Right lobe of liver (tissue), 6 donors: Measurements from ENCODE around the gene CAMTA1. TPM values are rescaled to one million over a fixed set of nuclear protein-coding genes. Genes with fewer than 3 reads are reported as not detected.

Source experiments
- ATAC-seq, 4 donors: fragments of 200-7000 bp; cut with Tn5 transposase; one replicate each; pipeline ENCODE4 v1.9.1; 2020; ENCODE audit warnings: mild to moderate bottlenecking in 4 of 4, moderate library complexity in 4 of 4
- DNase-seq, 3 donors: peaks; one replicate each; pipeline ENCODE4 v3.0.0-alpha.2; 2020
- H3K27ac ChIP-seq, 3 donors: fragments of 200-600 bp; one replicate each; pipeline ENCODE4 v1.8.0; 2022
- H3K27me3 ChIP-seq, 2 donors: fragments of 200-600 bp; one replicate each; pipeline ENCODE4 v1.8.0; 2022
- H3K36me3 ChIP-seq, 4 donors: fragments of 200-600 bp; sonication (generic) in 1 of 4; one replicate each; pipeline versions ENCODE4 v1.5.1 to v1.8.0; 2017 to 2022; ENCODE audit warnings: control low read depth in 1 of 4
- H3K4me1 ChIP-seq, 4 donors: fragments of 200-600 bp; sonication (generic) in 1 of 4; one replicate each; pipeline versions ENCODE4 v1.5.1 to v1.8.0; 2017 to 2022; ENCODE audit warnings: control low read depth in 1 of 4
- H3K4me3 ChIP-seq, 3 donors: fragments of 200-600 bp; one replicate each; pipeline ENCODE4 v1.8.0; 2022
- H3K9me3 ChIP-seq, 4 donors: fragments of 200-600 bp; sonication (generic) in 1 of 4; one replicate each; pipeline versions ENCODE4 v1.5.1 to v1.8.0; 2017 to 2022; ENCODE audit warnings: control low read depth in 1 of 4
- POLR2A ChIP-seq: fragments of 450-650 bp; IDR thresholded peaks from one replicate; pipeline ENCODE4 v1.6.1; 2017; ENCODE audit warnings: antibody characterized with exemption, mild to moderate bottlenecking
- WGBS: methylation state at CpG from one replicate; pipeline ENCODE4 v1.1.6; 2018; ENCODE audit warnings: low coverage, low lambda C conversion rate; ENCODE audit not compliant: insufficient coverage; ENCODE audit errors: missing lambda C conversion rate; 5-methylcytosine and 5-hydroxymethylcytosine counted together
- intact Hi-C, 2 donors: fragments of 100-400 bp; cut with DNase I; formaldehyde crosslinking; loops; one replicate each; pipeline versions ENCODE4 v1.11.2 to v1.14.1; 2022
- total RNA-seq, 6 experiments: library from RNA; depleted of rRNA in 2 of 6; stranded (reverse); fragments of >200 nt in 2 of 6; fragmentation: NEBNext Ultra II Directional in 3 of 6; extraction: Animal tissue kit (Norgen Biotek cat#: 25700) in 3 of 6; gene quantifications; one replicate each; pipeline versions ENCODE4 v1.1.0 to v1.2.4, GENCODE V29; 2016 to 2023
- TF ChIP-seq, protein P1 (sequence below), 4 donors: fragments of 200-600 bp in 3 of 4; fragments of 450-650 bp in 1 of 4; IDR thresholded peaks; one replicate each; pipeline versions ENCODE4 v1.5.1 to v1.8.0; 2016 to 2022; ENCODE audit warnings: antibody characterized with exemption in 4 of 4, mild to moderate bottlenecking in 2 of 4
- donor health status: DM: no; HTN: yes; CAD: no.
- donor health status: DM: no; HTN: no; CAD: no.
- donor health status: DM: no; HTN: no; CAD: no.
- donor health status: DM: no; HTN: yes; CAD: no.
- donor health status: DM: no; HTN: yes; CAD: no.

CAMTA1 gene
- total RNA-seq, 6 experiments from 2014 or later: 32.3 to 49.4 (median 37.2) TPM

DNA sequence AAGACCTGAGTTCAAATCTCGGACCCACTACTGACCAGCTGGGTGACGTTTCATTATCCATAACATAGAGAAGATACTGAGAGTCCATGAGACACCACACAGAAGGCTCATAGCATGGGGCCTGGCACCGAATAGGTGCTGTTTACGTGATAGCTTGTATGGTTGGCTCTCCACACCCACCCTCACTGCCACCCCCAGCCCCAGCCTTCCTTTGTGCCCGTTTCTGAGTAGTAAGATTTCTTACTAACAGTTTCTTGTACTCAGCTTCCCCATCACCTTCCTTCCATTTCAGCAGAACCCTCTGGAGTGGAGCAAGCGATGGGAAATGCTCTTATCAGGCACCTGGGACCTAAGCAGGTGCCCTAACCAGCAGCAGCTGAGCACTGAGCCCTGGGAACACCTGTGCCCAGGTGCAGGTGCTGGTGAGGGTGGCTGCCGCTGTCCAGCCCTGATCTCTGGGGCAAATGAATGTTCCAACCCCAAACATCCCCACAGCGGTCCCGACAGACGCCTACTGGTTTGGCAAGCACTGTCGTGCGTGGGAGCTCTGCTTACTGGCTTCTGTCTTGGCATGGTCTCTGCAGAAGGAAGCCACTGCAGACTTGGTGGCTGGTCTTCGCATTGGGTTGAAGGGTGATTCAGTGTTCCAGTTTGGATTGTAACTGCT, 225.4 kb downstream of the CAMTA1 start:
- intact Hi-C loops: no loop called here
- no peaks in the 10 kb centered on the region for H3K36me3 ChIP-seq
- H3K27ac ChIP-seq: no peak overlapping the region
- no peak for DNase-seq
- H3K27me3 ChIP-seq: no peaks in the 10 kb centered on the region
- no peaks in the 10 kb centered on the region for H3K4me1 ChIP-seq
- WGBS: 58% methylated on average over 7 of the region's 13 CpGs
- H3K9me3 ChIP-seq: no peaks in the 10 kb centered on the region
- no peak for ATAC-seq
- no peak for TF ChIP-seq POLR2A
- TF ChIP-seq, protein P1, sequence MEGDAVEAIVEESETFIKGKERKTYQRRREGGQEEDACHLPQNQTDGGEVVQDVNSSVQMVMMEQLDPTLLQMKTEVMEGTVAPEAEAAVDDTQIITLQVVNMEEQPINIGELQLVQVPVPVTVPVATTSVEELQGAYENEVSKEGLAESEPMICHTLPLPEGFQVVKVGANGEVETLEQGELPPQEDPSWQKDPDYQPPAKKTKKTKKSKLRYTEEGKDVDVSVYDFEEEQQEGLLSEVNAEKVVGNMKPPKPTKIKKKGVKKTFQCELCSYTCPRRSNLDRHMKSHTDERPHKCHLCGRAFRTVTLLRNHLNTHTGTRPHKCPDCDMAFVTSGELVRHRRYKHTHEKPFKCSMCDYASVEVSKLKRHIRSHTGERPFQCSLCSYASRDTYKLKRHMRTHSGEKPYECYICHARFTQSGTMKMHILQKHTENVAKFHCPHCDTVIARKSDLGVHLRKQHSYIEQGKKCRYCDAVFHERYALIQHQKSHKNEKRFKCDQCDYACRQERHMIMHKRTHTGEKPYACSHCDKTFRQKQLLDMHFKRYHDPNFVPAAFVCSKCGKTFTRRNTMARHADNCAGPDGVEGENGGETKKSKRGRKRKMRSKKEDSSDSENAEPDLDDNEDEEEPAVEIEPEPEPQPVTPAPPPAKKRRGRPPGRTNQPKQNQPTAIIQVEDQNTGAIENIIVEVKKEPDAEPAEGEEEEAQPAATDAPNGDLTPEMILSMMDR (IDR thresholded peaks at IDR 0.05): no peak
- H3K4me3 ChIP-seq: no peak overlapping the region

DNA sequence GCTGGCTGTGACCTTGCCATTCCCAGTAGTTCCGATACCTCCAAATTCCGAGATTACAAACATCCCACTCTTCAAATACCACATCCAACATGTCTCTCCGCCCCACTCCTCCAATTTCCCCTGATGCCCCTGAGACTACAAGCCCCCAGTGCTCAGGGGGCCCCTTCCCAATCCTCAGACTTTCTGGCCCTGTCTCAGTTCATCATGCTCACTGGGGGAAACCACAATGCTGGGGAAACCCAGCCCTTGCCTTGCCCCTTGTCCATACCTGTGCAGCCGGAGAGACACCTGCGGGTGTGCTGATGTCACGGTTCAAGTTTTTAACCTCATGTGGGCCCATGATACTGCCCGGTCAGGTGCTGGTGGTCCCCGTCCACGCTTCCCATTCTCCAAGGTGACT, 226.6 kb downstream of the CAMTA1 start:
- H3K9me3 ChIP-seq: no peaks in the 10 kb centered on the region
- H3K4me1 ChIP-seq: no peaks in the 10 kb centered on the region
- intact Hi-C loops: no loop called here
- H3K4me3 ChIP-seq: no peak overlapping the region
- H3K36me3 ChIP-seq: no peaks in the 10 kb centered on the region
- H3K27ac ChIP-seq: no peak overlapping the region
- ATAC-seq (no peak), DNase-seq (no peak)
- no peak for TF ChIP-seq POLR2A
- TF ChIP-seq, protein P1 (IDR thresholded peaks at IDR 0.05): no peak
- 84% methylated on average over 7 of the region's 9 CpGs for WGBS
- H3K27me3 ChIP-seq: no peaks in the 10 kb centered on the region

GRCh38 chr1:7012461-7012924, 227.2 kb downstream of the CAMTA1 start:
- Histone ChIP-seq H3K9me3 (no peaks in the 10 kb centered on the region), H3K27me3 (no peaks in the 10 kb centered on the region), H3K36me3 (no peaks in the 10 kb centered on the region), H3K4me1 (no peaks in the 10 kb centered on the region), H3K27ac (no peak overlapping the region), H3K4me3 (no peak overlapping the region)
- WGBS: 76% methylated on average over 11 of the region's 14 CpGs
- no peak for DNase-seq
- ATAC-seq: no peak
- intact Hi-C loops: no loop called here
- no peak for TF ChIP-seq POLR2A
- TF ChIP-seq, protein P1 (IDR thresholded peaks at IDR 0.05): no peak

- no peaks in the 10 kb centered on the region for H3K36me3 ChIP-seq
- TF ChIP-seq, protein P1 (IDR thresholded peaks at IDR 0.05): no peak
- no peak for TF ChIP-seq POLR2A
- H3K27ac ChIP-seq: no peak overlapping the region
- peaks cover 0 to under 1% (median 0%) of the 10 kb centered on the region in 4 donors for H3K4me1 ChIP-seq
- H3K27me3 ChIP-seq: no peaks in the 10 kb centered on the region
- 78% methylated on average over 10 of the region's 18 CpGs for WGBS
- no peak for DNase-seq
- intact Hi-C loops: no loop called here
- no peak for ATAC-seq
- H3K4me3 ChIP-seq: no peak overlapping the region
- no peaks in the 10 kb centered on the region for H3K9me3 ChIP-seq
These were observed 228.8 kb downstream of the CAMTA1 start for GRCh38 chr1:7013833-7014639.
